ENCODE measurements around the gene EXPH5.

Gene EXPH5

DNA sequence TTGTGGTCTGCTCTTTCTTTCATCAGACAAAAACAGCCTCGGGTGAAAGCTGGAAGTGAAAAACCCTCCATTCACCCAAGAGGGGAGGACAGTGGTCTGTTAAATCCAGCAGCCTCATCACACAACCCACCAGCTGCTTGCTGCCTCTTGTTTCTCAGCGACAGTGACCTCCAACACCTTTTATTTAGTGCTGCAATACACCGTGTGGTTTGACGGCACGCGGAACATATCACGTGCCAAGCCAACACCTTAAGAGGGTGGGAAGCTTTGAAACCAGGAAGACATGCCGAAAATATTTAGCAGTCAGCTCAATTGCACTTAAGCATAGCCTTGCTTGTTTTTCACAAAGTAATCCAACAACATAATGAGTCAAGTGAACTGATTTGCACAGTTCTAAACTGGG is 55.5 kb downstream of the EXPH5 start:
- Histone ChIP-seq H3K36me3 (ENCODE audit: insufficient read depth, low read length) (no peaks in the 10 kb centered on the region), H3K9me3 (ENCODE audit: insufficient read depth, low read depth, low read length) (no peaks in the 10 kb centered on the region), H4K20me1 (ENCODE audit: insufficient read depth, low read length, poor library complexity, severe bottlenecking) (no peaks in the 10 kb centered on the region), H3K4me1 (ENCODE audit: insufficient read depth, low read length, poor library complexity, severe bottlenecking) (no peaks in the 10 kb centered on the region), H3K4me3 (ENCODE audit: low read length, poor library complexity, severe bottlenecking) (no peak overlapping the region), H3K4me2 (ENCODE audit: low read depth, low read length, poor library complexity, severe bottlenecking) (no peak overlapping the region), H3F3A (ENCODE audit: low read depth) (no peaks in the 10 kb centered on the region), H3K27me3 (ENCODE audit: insufficient read depth, low read length, poor library complexity, severe bottlenecking) (no peaks in the 10 kb centered on the region), H3K9ac (ENCODE audit: low read depth, low read length, poor library complexity, severe bottlenecking) (no peak overlapping the region), H2AFZ (ENCODE audit: low read length) (no peak overlapping the region), H3K9me2 (replicated peaks; ENCODE audit: low read depth, low read length) (no peaks in the 10 kb centered on the region), H3K79me2 (ENCODE audit: insufficient read depth, low read length) (no peaks in the 10 kb centered on the region)
- TF ChIP-seq, protein P1, sequence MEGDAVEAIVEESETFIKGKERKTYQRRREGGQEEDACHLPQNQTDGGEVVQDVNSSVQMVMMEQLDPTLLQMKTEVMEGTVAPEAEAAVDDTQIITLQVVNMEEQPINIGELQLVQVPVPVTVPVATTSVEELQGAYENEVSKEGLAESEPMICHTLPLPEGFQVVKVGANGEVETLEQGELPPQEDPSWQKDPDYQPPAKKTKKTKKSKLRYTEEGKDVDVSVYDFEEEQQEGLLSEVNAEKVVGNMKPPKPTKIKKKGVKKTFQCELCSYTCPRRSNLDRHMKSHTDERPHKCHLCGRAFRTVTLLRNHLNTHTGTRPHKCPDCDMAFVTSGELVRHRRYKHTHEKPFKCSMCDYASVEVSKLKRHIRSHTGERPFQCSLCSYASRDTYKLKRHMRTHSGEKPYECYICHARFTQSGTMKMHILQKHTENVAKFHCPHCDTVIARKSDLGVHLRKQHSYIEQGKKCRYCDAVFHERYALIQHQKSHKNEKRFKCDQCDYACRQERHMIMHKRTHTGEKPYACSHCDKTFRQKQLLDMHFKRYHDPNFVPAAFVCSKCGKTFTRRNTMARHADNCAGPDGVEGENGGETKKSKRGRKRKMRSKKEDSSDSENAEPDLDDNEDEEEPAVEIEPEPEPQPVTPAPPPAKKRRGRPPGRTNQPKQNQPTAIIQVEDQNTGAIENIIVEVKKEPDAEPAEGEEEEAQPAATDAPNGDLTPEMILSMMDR (conservative IDR thresholded peaks at IDR 0.05; ENCODE audit: low read length) = no peak
- TF ChIP-seq EZH2phosphoT487 (IDR thresholded peaks at IDR 0.05; ENCODE audit: borderline replicate concordance) = no peak

DNA sequence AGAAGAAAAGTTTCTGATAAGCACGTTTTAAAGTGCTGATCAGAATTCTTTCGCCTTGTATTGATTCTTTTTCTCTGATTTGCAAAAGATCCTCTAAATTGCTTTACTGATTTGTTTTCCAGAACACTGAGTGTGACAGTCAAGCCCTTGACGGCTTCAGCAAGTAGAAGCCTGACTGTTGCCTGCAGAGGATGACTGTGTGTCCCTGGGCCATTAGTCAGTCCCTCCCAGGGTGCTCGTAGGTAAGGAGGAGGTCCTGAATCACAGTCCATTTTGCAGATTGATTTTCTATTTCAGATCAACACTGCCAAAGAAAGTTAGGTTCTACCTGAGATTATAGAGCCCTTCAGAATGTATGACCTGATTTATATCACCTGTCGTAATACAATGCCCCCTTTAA is 56.8 kb downstream of the EXPH5 start:
- H3F3A ChIP-seq (ENCODE audit: low read depth) = no peaks in the 10 kb centered on the region
- H4K20me1 ChIP-seq (ENCODE audit: insufficient read depth, low read length, poor library complexity, severe bottlenecking) = no peaks in the 10 kb centered on the region
- no peaks in the 10 kb centered on the region for H3K36me3 ChIP-seq (ENCODE audit: insufficient read depth, low read length)

DNA sequence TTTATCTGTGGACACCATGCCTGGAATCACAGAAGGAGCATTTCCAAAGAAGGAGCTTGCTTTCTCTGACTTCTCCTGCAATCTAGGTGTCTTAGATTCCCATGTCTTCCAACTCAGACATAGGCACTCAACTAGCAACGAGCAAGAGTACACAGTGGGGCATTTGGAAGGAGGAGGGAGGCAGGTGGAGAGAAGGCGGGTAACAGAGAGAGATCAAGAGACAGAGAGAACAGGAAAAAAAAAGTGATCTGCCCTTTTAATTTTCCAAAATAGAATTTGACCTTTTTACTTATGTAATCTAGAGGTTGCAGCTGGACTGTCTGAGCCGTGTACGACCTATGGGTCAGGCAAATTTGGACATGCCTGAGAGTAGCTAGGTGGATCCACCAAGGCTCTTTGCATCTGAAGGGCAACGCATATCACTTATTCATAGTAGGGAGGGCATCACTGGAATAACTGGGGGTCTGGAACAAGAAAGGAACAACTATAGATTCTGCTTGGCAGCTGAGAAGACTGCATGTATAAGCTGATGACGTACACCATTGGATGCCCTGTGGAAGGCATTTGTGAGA is 58.1 kb downstream of the EXPH5 start:
- no peaks in the 10 kb centered on the region for H3K9me2 ChIP-seq (replicated peaks; ENCODE audit: low read depth, low read length)
- H3K4me3 ChIP-seq (ENCODE audit: low read length, poor library complexity, severe bottlenecking) = no peak overlapping the region
- no peaks in the 10 kb centered on the region for H3K9me3 ChIP-seq (ENCODE audit: insufficient read depth, low read depth, low read length)
- H4K20me1 ChIP-seq (ENCODE audit: insufficient read depth, low read length, poor library complexity, severe bottlenecking) = no peaks in the 10 kb centered on the region
- no peaks in the 10 kb centered on the region for H3K27me3 ChIP-seq (ENCODE audit: insufficient read depth, low read length, poor library complexity, severe bottlenecking)
- no peak overlapping the region for H2AFZ ChIP-seq (ENCODE audit: low read length)
- H3F3A ChIP-seq (ENCODE audit: low read depth) = no peaks in the 10 kb centered on the region
- TF ChIP-seq EZH2phosphoT487 (IDR thresholded peaks at IDR 0.05; ENCODE audit: borderline replicate concordance) = no peak
- TF ChIP-seq, protein P1 (conservative IDR thresholded peaks at IDR 0.05; ENCODE audit: low read length) = no peak
- H3K4me2 ChIP-seq (ENCODE audit: low read depth, low read length, poor library complexity, severe bottlenecking) = no peak overlapping the region
- H3K36me3 ChIP-seq (ENCODE audit: insufficient read depth, low read length) = no peaks in the 10 kb centered on the region
- H3K9ac ChIP-seq (ENCODE audit: low read depth, low read length, poor library complexity, severe bottlenecking) = no peak overlapping the region
- no peaks in the 10 kb centered on the region for H3K4me1 ChIP-seq (ENCODE audit: insufficient read depth, low read length, poor library complexity, severe bottlenecking)
- no peaks in the 10 kb centered on the region for H3K79me2 ChIP-seq (ENCODE audit: insufficient read depth, low read length)

More for the DNA sequence above, 56.8 kb downstream of the EXPH5 start:
- H3K9me3 ChIP-seq (ENCODE audit: insufficient read depth, low read depth, low read length) = no peaks in the 10 kb centered on the region
- no peaks in the 10 kb centered on the region for H3K27me3 ChIP-seq (ENCODE audit: insufficient read depth, low read length, poor library complexity, severe bottlenecking)
- no peak overlapping the region for H2AFZ ChIP-seq (ENCODE audit: low read length)
- no peak overlapping the region for H3K4me2 ChIP-seq (ENCODE audit: low read depth, low read length, poor library complexity, severe bottlenecking)
- TF ChIP-seq EZH2phosphoT487 (IDR thresholded peaks at IDR 0.05; ENCODE audit: borderline replicate concordance) = no peak
- no peaks in the 10 kb centered on the region for H3K4me1 ChIP-seq (ENCODE audit: insufficient read depth, low read length, poor library complexity, severe bottlenecking)
- H3K9ac ChIP-seq (ENCODE audit: low read depth, low read length, poor library complexity, severe bottlenecking) = no peak overlapping the region
- no peak overlapping the region for H3K4me3 ChIP-seq (ENCODE audit: low read length, poor library complexity, severe bottlenecking)
- no peaks in the 10 kb centered on the region for H3K79me2 ChIP-seq (ENCODE audit: insufficient read depth, low read length)
- H3K9me2 ChIP-seq (replicated peaks; ENCODE audit: low read depth, low read length) = no peaks in the 10 kb centered on the region

DNA sequence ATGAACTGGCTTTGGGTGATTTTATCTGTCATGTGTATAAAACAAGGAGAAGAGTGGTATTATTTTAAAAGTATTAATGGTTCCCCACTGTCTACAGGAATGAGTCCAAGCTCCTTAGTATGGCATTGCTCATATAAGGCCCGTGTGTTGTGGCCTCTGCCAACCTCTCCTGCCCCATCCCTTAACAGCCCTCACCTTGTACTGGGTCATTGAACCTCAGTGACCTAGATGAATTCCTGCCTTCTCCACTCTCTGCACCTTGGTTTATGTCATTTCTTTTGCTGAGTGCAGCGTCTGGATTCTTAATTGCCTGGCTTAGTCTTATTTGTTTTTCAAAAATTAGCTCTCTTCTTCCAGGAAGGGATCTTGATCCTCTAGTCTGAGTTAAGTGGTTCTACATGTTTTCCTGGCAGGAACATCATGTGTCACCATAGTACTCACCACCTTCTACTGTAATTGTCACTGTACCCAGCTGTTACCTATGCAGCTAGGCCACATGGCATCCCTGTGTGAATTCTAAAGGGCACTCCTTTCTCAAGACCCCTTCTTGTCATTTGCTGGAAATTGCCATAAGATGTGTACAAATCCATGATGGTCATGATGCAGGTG is 59.2 kb downstream of the EXPH5 start:
- TF ChIP-seq, protein P1 (conservative IDR thresholded peaks at IDR 0.05; ENCODE audit: low read length) = no peak
- no peak for TF ChIP-seq EZH2phosphoT487 (IDR thresholded peaks at IDR 0.05; ENCODE audit: borderline replicate concordance)
- H4K20me1 ChIP-seq (ENCODE audit: insufficient read depth, low read length, poor library complexity, severe bottlenecking) = no peaks in the 10 kb centered on the region
- no peaks in the 10 kb centered on the region for H3K27me3 ChIP-seq (ENCODE audit: insufficient read depth, low read length, poor library complexity, severe bottlenecking)
- no peaks in the 10 kb centered on the region for H3K36me3 ChIP-seq (ENCODE audit: insufficient read depth, low read length)
- H3K9me2 ChIP-seq (replicated peaks; ENCODE audit: low read depth, low read length) = no peaks in the 10 kb centered on the region
- no peaks in the 10 kb centered on the region for H3K79me2 ChIP-seq (ENCODE audit: insufficient read depth, low read length)
- H3K9me3 ChIP-seq (ENCODE audit: insufficient read depth, low read depth, low read length) = no peaks in the 10 kb centered on the region
- H3K4me1 ChIP-seq (ENCODE audit: insufficient read depth, low read length, poor library complexity, severe bottlenecking) = no peaks in the 10 kb centered on the region
- H3K4me2 ChIP-seq (ENCODE audit: low read depth, low read length, poor library complexity, severe bottlenecking) = no peak overlapping the region
- no peak overlapping the region for H2AFZ ChIP-seq (ENCODE audit: low read length)
- no peak overlapping the region for H3K9ac ChIP-seq (ENCODE audit: low read depth, low read length, poor library complexity, severe bottlenecking)
- no peaks in the 10 kb centered on the region for H3F3A ChIP-seq (ENCODE audit: low read depth)
- no peak overlapping the region for H3K4me3 ChIP-seq (ENCODE audit: low read length, poor library complexity, severe bottlenecking)
